GM06990 (cell line): ENCODE measurements around the gene CHIC1.
"Not testable (repeated sequence)": the region's sequence is repeated elsewhere in the genome, so short reads cannot be mapped to it uniquely, and the experiment has no call there.

Experiments used
- DNase-seq: peaks from one replicate; pipeline ENCODE4 v3.0.0-alpha.2; 2011; ENCODE audit not compliant: insufficient read length; ENCODE audit errors: extremely low read depth
- H3K27me3 ChIP-seq: replicated peaks from 2 replicates; pipeline ENCODE4 v1.6.0; 2011; ENCODE audit warnings: low read length; ENCODE audit not compliant: control insufficient read depth, insufficient read depth
- H3K36me3 ChIP-seq: 2 replicates; pipeline ENCODE4 v1.5.1; 2011; ENCODE audit warnings: low read length; ENCODE audit not compliant: control insufficient read depth, insufficient read depth
- H3K4me3 ChIP-seq: replicated peaks from 2 replicates; pipeline ENCODE4 v1.5.1; 2011; ENCODE audit warnings: low read depth, mild to moderate bottlenecking, control low read depth, low read length
- CTCF ChIP-seq: IDR thresholded peaks from 2 replicates; pipeline ENCODE4 v1.5.1; 2011; ENCODE audit warnings: low read length, control low read depth, mild to moderate bottlenecking, inconsistent platforms; ENCODE audit not compliant: insufficient read depth, poor library complexity, severe bottlenecking

Gene CHIC1

GRCh38 chrX:73615022-73615421 is 52.0 kb downstream of the CHIC1 start:
- no peak for DNase-seq
- H3K27me3 ChIP-seq, result no peaks in the 10 kb centered on the region
- TF ChIP-seq CTCF, result no peak

GRCh38 chrX:73641669-73642068 is 78.7 kb downstream of the CHIC1 start:
- H3K27me3 ChIP-seq, H3K36me3 ChIP-seq, H3K4me3 ChIP-seq, DNase-seq: not testable (repeated sequence)

More at GRCh38 chrX:73615022-73615421, 52.0 kb downstream of the CHIC1 start:
- Histone ChIP-seq H3K4me3 (no peak overlapping the region), H3K36me3 (no peaks in the 10 kb centered on the region)

GRCh38 chrX:73647212-73647611 is 84.2 kb downstream of the CHIC1 start:
- Histone ChIP-seq H3K36me3 (no peaks in the 10 kb centered on the region), H3K4me3 (no peak overlapping the region), H3K27me3 (no peaks in the 10 kb centered on the region)
- DNase-seq, result no peak
- no peak for TF ChIP-seq CTCF

GRCh38 chrX:73647632-73648322 is 84.8 kb downstream of the CHIC1 start:
- H3K27me3 ChIP-seq, result no peaks in the 10 kb centered on the region
- no peak for DNase-seq
- no peak overlapping the region for H3K4me3 ChIP-seq
- H3K36me3 ChIP-seq, result no peaks in the 10 kb centered on the region
- TF ChIP-seq CTCF, result no peak

- DNase-seq, H3K36me3 ChIP-seq, H3K4me3 ChIP-seq, H3K27me3 ChIP-seq: not testable (repeated sequence)
Observed at GRCh38 chrX:73661322-73661721, 98.3 kb downstream of the CHIC1 start.

- Histone ChIP-seq H3K27me3 (no peaks in the 10 kb centered on the region), H3K36me3 (no peaks in the 10 kb centered on the region), H3K4me3 (no peak overlapping the region)
- no peak for TF ChIP-seq CTCF
- no peak for DNase-seq
Observed at GRCh38 chrX:73668779-73669178, 105.8 kb downstream of the CHIC1 start.

- DNase-seq, result no peak
Observed at GRCh38 chrX:73681408-73681807, 118.4 kb downstream of the CHIC1 start.

More at GRCh38 chrX:73681408-73681807, 118.4 kb downstream of the CHIC1 start:
- H3K36me3 ChIP-seq, result no peaks in the 10 kb centered on the region
- TF ChIP-seq CTCF, result no peak
- H3K4me3 ChIP-seq, result no peak overlapping the region
- no peaks in the 10 kb centered on the region for H3K27me3 ChIP-seq
